Measurements from ENCODE around the gene FSHB. TPM values are rescaled to one million over a fixed set of nuclear protein-coding genes. Genes with fewer than 3 reads are reported as not detected.
"Not testable (repeated sequence)": the region's sequence is repeated elsewhere in the genome, so short reads cannot be mapped to it uniquely, and the experiment has no call there.

FSHB gene
- total and polyA plus RNA-seq, 12 donors = not detected

- H3K4me1 ChIP-seq = no peaks in the 10 kb centered on the region
- H3K4me3 ChIP-seq = no peak overlapping the region
- no peak overlapping the region for H3K27ac ChIP-seq
- H3K9me3 ChIP-seq = peaks cover 0 to 13% (median 0%) of the 10 kb centered on the region in 11 donors
- DNase-seq (no peak), ATAC-seq (no peak)
- TF ChIP-seq, protein P1, sequence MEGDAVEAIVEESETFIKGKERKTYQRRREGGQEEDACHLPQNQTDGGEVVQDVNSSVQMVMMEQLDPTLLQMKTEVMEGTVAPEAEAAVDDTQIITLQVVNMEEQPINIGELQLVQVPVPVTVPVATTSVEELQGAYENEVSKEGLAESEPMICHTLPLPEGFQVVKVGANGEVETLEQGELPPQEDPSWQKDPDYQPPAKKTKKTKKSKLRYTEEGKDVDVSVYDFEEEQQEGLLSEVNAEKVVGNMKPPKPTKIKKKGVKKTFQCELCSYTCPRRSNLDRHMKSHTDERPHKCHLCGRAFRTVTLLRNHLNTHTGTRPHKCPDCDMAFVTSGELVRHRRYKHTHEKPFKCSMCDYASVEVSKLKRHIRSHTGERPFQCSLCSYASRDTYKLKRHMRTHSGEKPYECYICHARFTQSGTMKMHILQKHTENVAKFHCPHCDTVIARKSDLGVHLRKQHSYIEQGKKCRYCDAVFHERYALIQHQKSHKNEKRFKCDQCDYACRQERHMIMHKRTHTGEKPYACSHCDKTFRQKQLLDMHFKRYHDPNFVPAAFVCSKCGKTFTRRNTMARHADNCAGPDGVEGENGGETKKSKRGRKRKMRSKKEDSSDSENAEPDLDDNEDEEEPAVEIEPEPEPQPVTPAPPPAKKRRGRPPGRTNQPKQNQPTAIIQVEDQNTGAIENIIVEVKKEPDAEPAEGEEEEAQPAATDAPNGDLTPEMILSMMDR (IDR thresholded peaks at IDR 0.05) = no peak
- WGBS, 2 donors = 84 to 91% methylated on average over 2 of the region's 2 CpGs
- intact Hi-C loops (cut with DNase I) = loop anchor here in 1 of 10 donors (10.0 kb wide), 1 partner anchor 63 kb away; no protein-coding TSS in a partner anchor
- no peaks in the 10 kb centered on the region for H3K36me3 ChIP-seq
- no peaks in the 10 kb centered on the region for H3K27me3 ChIP-seq
These were observed 32.9 kb upstream of the FSHB start for GRCh38 chr11:30197869-30198268.

- H3K36me3 ChIP-seq; H3K27ac ChIP-seq; H3K27me3 ChIP-seq; DNase-seq; H3K4me3 ChIP-seq; ATAC-seq; intact Hi-C loops (cut with DNase I): not testable (repeated sequence)
- peaks cover 0 to 11% (median 0%) of the 10 kb centered on the region in 9 donors for H3K4me1 ChIP-seq
- 88 to 91% methylated on average over 6 of the region's 6 CpGs for WGBS, 2 donors
- peaks cover 0 to 13% (median 0%) of the 10 kb centered on the region in 11 donors for H3K9me3 ChIP-seq
These were observed 27.8 kb upstream of the FSHB start for GRCh38 chr11:30202989-30203388.

DNA sequence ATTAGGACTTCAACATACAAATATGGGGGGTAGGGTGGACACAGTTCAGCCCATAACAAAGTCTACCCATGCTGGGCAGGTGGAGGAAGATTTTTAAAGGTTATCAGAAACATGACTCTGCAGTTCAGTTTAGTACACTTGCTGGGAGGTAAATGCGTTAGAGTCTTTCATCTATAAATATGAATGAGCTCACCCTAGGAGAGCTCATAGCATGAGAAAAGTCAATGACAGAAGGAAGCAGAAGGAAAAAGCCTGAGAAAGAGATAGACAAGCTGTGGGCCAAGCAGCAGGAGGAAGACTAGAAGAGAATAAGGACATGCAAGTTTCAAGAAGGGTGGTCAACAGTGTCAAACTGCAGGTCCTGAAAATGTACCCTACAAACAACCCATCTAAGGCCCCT is 27.0 kb upstream of the FSHB start:
- DNase-seq (no peak), ATAC-seq (peak in 7 of 8 donors; percentile 55 to 95 (median 79))
- 25 to 32% methylated on average over 1 of the region's 1 CpG for WGBS, 2 donors
- TF ChIP-seq, protein P1 (IDR thresholded peaks at IDR 0.05) = no peak
- Histone ChIP-seq H3K4me3 (no peak overlapping the region), H3K36me3 (no peaks in the 10 kb centered on the region), H3K9me3 (peaks cover 0 to 13% (median 0%) of the 10 kb centered on the region in 11 donors), H3K27me3 (no peaks in the 10 kb centered on the region), H3K27ac (peak overlapping the region in 3 of 10 donors; percentile 26 to 65 (median 28)), H3K4me1 (peaks cover 0 to 11% (median 0%) of the 10 kb centered on the region in 9 donors)
- intact Hi-C loops (cut with DNase I) = no loop called here

DNA sequence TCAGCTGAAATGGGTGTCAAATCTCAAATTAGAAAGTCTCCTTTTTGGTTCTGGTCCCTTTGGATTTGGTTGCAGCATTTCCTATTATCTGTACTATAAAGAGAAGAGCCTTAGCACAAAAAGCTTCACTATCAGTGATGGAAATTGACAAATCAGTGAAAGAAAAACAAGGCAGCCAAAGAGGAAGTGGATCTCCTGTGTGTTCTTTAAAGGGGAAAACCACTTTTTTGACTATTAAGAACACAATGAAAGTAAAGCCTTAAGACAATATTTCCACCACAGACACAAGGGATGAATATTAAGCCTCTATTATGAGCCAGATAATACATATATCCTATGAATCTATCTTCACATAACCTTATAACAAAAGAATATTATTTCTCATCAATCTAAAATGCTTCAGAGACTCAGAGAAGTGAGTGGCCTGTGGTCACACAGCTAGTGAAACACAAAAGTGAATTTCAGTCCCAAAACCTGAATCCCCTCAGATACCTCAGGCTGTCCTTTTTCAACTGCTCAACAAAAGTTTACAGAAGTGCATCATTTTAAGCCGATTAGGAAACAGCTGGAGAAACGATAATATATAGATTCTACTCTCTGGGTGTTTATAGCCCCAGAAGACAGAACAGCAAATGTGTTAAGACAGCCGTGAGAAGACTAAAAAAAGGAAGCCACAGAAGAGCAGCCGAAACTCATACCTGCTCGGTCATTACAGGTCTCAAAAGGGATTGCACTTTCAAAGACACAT is 24.4 kb upstream of the FSHB start:
- no peaks in the 10 kb centered on the region for H3K27me3 ChIP-seq
- H3K27ac ChIP-seq = no peak overlapping the region
- intact Hi-C loops (cut with DNase I) = no loop called here
- H3K36me3 ChIP-seq = no peaks in the 10 kb centered on the region
- no peak overlapping the region for H3K4me3 ChIP-seq
- H3K4me1 ChIP-seq = peaks cover 0 to 11% (median 0%) of the 10 kb centered on the region in 9 donors
- TF ChIP-seq, protein P1 (IDR thresholded peaks at IDR 0.05) = no peak
- ATAC-seq = no peak
- no peak for DNase-seq
- 76 to 79% methylated on average over 5 of the region's 5 CpGs for WGBS, 2 donors
- peaks cover 0 to under 1% (median 0%) of the 10 kb centered on the region in 11 donors for H3K9me3 ChIP-seq

DNA sequence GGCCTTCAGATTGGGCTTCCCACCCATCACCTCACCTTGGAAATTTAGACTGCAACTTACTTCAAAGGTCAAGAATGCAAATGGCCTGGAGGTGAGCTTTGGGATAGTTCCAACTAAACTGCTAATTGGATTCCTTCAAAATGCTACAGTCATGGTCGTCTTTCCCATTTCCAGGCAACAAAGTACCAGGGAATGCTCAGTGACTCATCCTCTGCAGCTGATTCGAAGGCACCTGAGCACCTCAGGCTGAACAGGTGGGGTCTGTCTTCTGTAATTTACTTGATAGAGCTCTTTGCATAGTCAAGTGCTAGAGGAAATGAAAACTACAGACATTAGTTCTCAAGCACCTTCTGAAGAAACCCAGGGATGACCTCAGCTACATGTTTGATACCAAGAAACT is 20.5 kb upstream of the FSHB start:
- no peak overlapping the region for H3K27ac ChIP-seq
- DNase-seq (no peak), ATAC-seq (no peak)
- no peak overlapping the region for H3K4me3 ChIP-seq
- WGBS, 2 donors = 65 to 81% methylated on average over 2 of the region's 2 CpGs
- intact Hi-C loops (cut with DNase I) = no loop called here
- TF ChIP-seq, protein P1 (IDR thresholded peaks at IDR 0.05) = no peak
- H3K27me3 ChIP-seq = no peaks in the 10 kb centered on the region
- H3K9me3 ChIP-seq = no peaks in the 10 kb centered on the region
- H3K4me1 ChIP-seq = no peaks in the 10 kb centered on the region
- H3K36me3 ChIP-seq = no peaks in the 10 kb centered on the region
